HuH-7 (cell line): Measurements from ENCODE around the gene FOXD1.
"Not testable (repeated sequence)": the region's sequence is repeated elsewhere in the genome, so short reads cannot be mapped to it uniquely, and the experiment has no call there.

ENCODE experiments used
- DNase-seq: peaks from one replicate; pipeline ENCODE4 v3.0.0; 2011; ENCODE audit warnings: low spot score

Gene FOXD1

GRCh38 chr5:73415617-73416016 is 33.0 kb downstream of the FOXD1 start:
- no peak for DNase-seq

GRCh38 chr5:73415171-73415570 is 33.4 kb downstream of the FOXD1 start:
- DNase-seq, result no peak

GRCh38 chr5:73412597-73412988 is 36.0 kb downstream of the FOXD1 start:
- no peak for DNase-seq

- no peak for DNase-seq
Observed at GRCh38 chr5:73411936-73412596, 36.5 kb downstream of the FOXD1 start.

- not testable (repeated sequence) for DNase-seq
Observed at GRCh38 chr5:73409927-73410326, 38.6 kb downstream of the FOXD1 start.

- DNase-seq, result no peak
Observed at GRCh38 chr5:73405691-73406090, 42.9 kb downstream of the FOXD1 start.

GRCh38 chr5:73399775-73400174 is 48.8 kb downstream of the FOXD1 start:
- DNase-seq, result no peak
